ENCODE measurements around the gene DYNLL2.
"Not testable (repeated sequence)": the region's sequence is repeated elsewhere in the genome, so short reads cannot be mapped to it uniquely, and the experiment has no call there.

- TF ChIP-seq EP300 (IDR thresholded peaks at IDR 0.05; ENCODE audit: low read length); SIRT6 (IDR thresholded peaks at IDR 0.05; ENCODE audit: low read depth, low read length); POLR2A (conservative IDR thresholded peaks at IDR 0.05); FOXP1 (CRISPR knock-in tag; IDR thresholded peaks at IDR 0.05): not testable (repeated sequence)
These were observed 8.8 kb upstream of the DYNLL2 start for GRCh38 chr17:58074406-58074805.
